ENCODE data around the gene CALN1.

CALN1 gene

GRCh38 chr7:72055426-72055825, 356.7 kb downstream of the CALN1 start:
- H3K4me3 ChIP-seq (ENCODE audit: low read depth, low read length) = no peak overlapping the region

- no peak overlapping the region for H3K4me3 ChIP-seq (ENCODE audit: low read depth, low read length)
These were observed 358.8 kb downstream of the CALN1 start for GRCh38 chr7:72053292-72053691.

GRCh38 chr7:72048420-72048819, 363.7 kb downstream of the CALN1 start:
- no peak overlapping the region for H3K4me3 ChIP-seq (ENCODE audit: low read depth, low read length)

- no peak overlapping the region for H3K4me3 ChIP-seq (ENCODE audit: low read depth, low read length)
These were observed 369.3 kb downstream of the CALN1 start for GRCh38 chr7:72042855-72043254.

GRCh38 chr7:72040641-72041040, 371.5 kb downstream of the CALN1 start:
- no peak overlapping the region for H3K4me3 ChIP-seq (ENCODE audit: low read depth, low read length)

GRCh38 chr7:72039460-72039859, 372.7 kb downstream of the CALN1 start:
- no peak overlapping the region for H3K4me3 ChIP-seq (ENCODE audit: low read depth, low read length)

- no peak overlapping the region for H3K4me3 ChIP-seq (ENCODE audit: low read depth, low read length)
These were observed 374.0 kb downstream of the CALN1 start for GRCh38 chr7:72038022-72038732.

GRCh38 chr7:72037516-72037915, 374.6 kb downstream of the CALN1 start:
- H3K4me3 ChIP-seq (ENCODE audit: low read depth, low read length) = no peak overlapping the region

GRCh38 chr7:72035266-72035665, 376.9 kb downstream of the CALN1 start:
- no peak overlapping the region for H3K4me3 ChIP-seq (ENCODE audit: low read depth, low read length)

GRCh38 chr7:72032934-72033333, 379.2 kb downstream of the CALN1 start:
- H3K4me3 ChIP-seq (ENCODE audit: low read depth, low read length) = no peak overlapping the region

GRCh38 chr7:72030994-72031667, 381.0 kb downstream of the CALN1 start:
- no peak overlapping the region for H3K4me3 ChIP-seq (ENCODE audit: low read depth, low read length)

- no peak overlapping the region for H3K4me3 ChIP-seq (ENCODE audit: low read depth, low read length)
These were observed 383.9 kb downstream of the CALN1 start for GRCh38 chr7:72028267-72028666.

- H3K4me3 ChIP-seq (ENCODE audit: low read depth, low read length) = no peak overlapping the region
These were observed 386.7 kb downstream of the CALN1 start for GRCh38 chr7:72025381-72025960.

- no peak overlapping the region for H3K4me3 ChIP-seq (ENCODE audit: low read depth, low read length)
These were observed 388.2 kb downstream of the CALN1 start for GRCh38 chr7:72023926-72024325.

- H3K4me3 ChIP-seq (ENCODE audit: low read depth, low read length) = no peak overlapping the region
These were observed 390.4 kb downstream of the CALN1 start for GRCh38 chr7:72021716-72022115.

GRCh38 chr7:72020311-72020710, 391.8 kb downstream of the CALN1 start:
- H3K4me3 ChIP-seq (ENCODE audit: low read depth, low read length) = no peak overlapping the region

GRCh38 chr7:72019436-72019835, 392.7 kb downstream of the CALN1 start:
- H3K4me3 ChIP-seq (ENCODE audit: low read depth, low read length) = no peak overlapping the region

- no peak overlapping the region for H3K4me3 ChIP-seq (ENCODE audit: low read depth, low read length)
These were observed 394.4 kb downstream of the CALN1 start for GRCh38 chr7:72017756-72018155.

- no peak overlapping the region for H3K4me3 ChIP-seq (ENCODE audit: low read depth, low read length)
These were observed 395.6 kb downstream of the CALN1 start for GRCh38 chr7:72016574-72016973.

GRCh38 chr7:72015136-72015535, 397.0 kb downstream of the CALN1 start:
- no peak overlapping the region for H3K4me3 ChIP-seq (ENCODE audit: low read depth, low read length)

- H3K4me3 ChIP-seq (ENCODE audit: low read depth, low read length) = no peak overlapping the region
These were observed 405.1 kb downstream of the CALN1 start for GRCh38 chr7:72007018-72007417.

- H3K4me3 ChIP-seq (ENCODE audit: low read depth, low read length) = no peak overlapping the region
These were observed 408.9 kb downstream of the CALN1 start for GRCh38 chr7:72003236-72003635.

Measured in iPS-11a (cell line).